Esophagus squamous epithelium (tissue), 5 donors: ENCODE measurements around the gene ACOT12. TPM values are rescaled to one million over a fixed set of nuclear protein-coding genes. Genes with fewer than 3 reads are reported as not detected.

ENCODE experiments used
- DNase-seq: peaks from one replicate; lab custom pipeline; 2025; lab: John Stamatoyannopoulos, UW
- H3K27ac ChIP-seq, 4 donors: fragments of 200-600 bp; sonication (generic); one replicate each; pipeline ENCODE4 v1.5.1; 2016 to 2019; ENCODE audit warnings: mild to moderate bottlenecking in 1 of 4
- H3K27me3 ChIP-seq, 4 donors: fragments of 200-600 bp; sonication (generic); 1 replicate in 3 of 4; 2 replicates in 1 of 4; pipeline versions ENCODE4 v1.5.1 to v1.6.0; 2017 to 2021; ENCODE audit warnings: antibody characterized with exemption in 1 of 4
- H3K36me3 ChIP-seq, 3 donors: fragments of 200-600 bp; sonication (generic); one replicate each; pipeline ENCODE4 v1.5.1; 2016 to 2019
- H3K4me1 ChIP-seq, 3 donors: fragments of 200-600 bp; sonication (generic); one replicate each; pipeline ENCODE4 v1.5.1; 2017 to 2019
- H3K4me3 ChIP-seq, 4 donors: fragments of 200-600 bp; sonication (generic); 1 replicate in 3 of 4; 2 replicates in 1 of 4; pipeline ENCODE4 v1.5.1; 2016 to 2019; ENCODE audit warnings: mild to moderate bottlenecking in 2 of 4, moderate library complexity in 1 of 4
- H3K9me3 ChIP-seq, 3 donors: fragments of 200-600 bp; sonication (generic); one replicate each; pipeline ENCODE4 v1.5.1; 2016 to 2019
- CTCF ChIP-seq, 6 experiments: fragments of 450-650 bp in 4 of 6; fragments of 200-600 bp in 2 of 6; sonication (generic) in 2 of 6; IDR thresholded peaks; one replicate each; pipeline ENCODE4 v1.5.1; 2016 to 2019; ENCODE audit warnings: antibody characterized with exemption in 6 of 6, mild to moderate bottlenecking in 4 of 6, moderate library complexity in 4 of 6
- POLR2A ChIP-seq, 4 donors: fragments of 450-650 bp; IDR thresholded peaks; one replicate each; pipeline ENCODE4 v1.6.1; 2017; ENCODE audit warnings: antibody characterized with exemption in 4 of 4, mild to moderate bottlenecking in 4 of 4, moderate library complexity in 3 of 4
- WGBS, 2 donors: methylation state at CpG; one replicate each; pipeline ENCODE4 v1.1.5; 2018; 5-methylcytosine and 5-hydroxymethylcytosine counted together
- intact Hi-C: fragments of 100-400 bp; cut with DNase I; formaldehyde crosslinking; loops from one replicate; pipeline ENCODE4 v1.15.0; 2022
- total RNA-seq, 4 donors: library from RNA; depleted of rRNA; stranded (reverse); fragments of >200 nt; gene quantifications; one replicate each; pipeline ENCODE4 v1.1.0, GENCODE V29; 2016
- donor health status: DM: yes; HTN: yes; CAD: no.

ACOT12 gene
- total RNA-seq, 4 donors from 2014 or later: not detected

GRCh38 chr5:81292130-81292529 is 101.8 kb downstream of the ACOT12 start:
- Histone ChIP-seq H3K4me1 (peaks cover 0 to 5% (median 0%) of the 10 kb centered on the region in 3 donors), H3K4me3 (no peak overlapping the region), H3K27ac (no peak overlapping the region), H3K36me3 (peaks cover 0 to 3% (median 0%) of the 10 kb centered on the region in 3 donors), H3K9me3 (peaks cover 0 to 11% (median 0%) of the 10 kb centered on the region in 3 donors), H3K27me3 (no peaks in the 10 kb centered on the region)
- WGBS, 2 donors: 75 to 100% methylated on average over 1 to 2 of the region's 2 CpGs
- DNase-seq: no peak
- TF ChIP-seq CTCF (IDR thresholded peaks at IDR 0.05) (no peak), POLR2A (IDR thresholded peaks at IDR 0.05) (no peak)
- intact Hi-C loops: loop anchor here (10.0 kb wide), 1 partner anchor 97 kb away; no protein-coding TSS in a partner anchor

- DNase-seq: no peak
- 78 to 86% methylated on average over 1 of the region's 1 CpG for WGBS, 2 donors
- H3K4me3 ChIP-seq: no peak overlapping the region
- peaks cover 0 to 5% (median 0%) of the 10 kb centered on the region in 3 donors for H3K4me1 ChIP-seq
- H3K27me3 ChIP-seq: no peaks in the 10 kb centered on the region
- H3K9me3 ChIP-seq: peaks cover 0 to 11% (median 0%) of the 10 kb centered on the region in 3 donors
- H3K27ac ChIP-seq: no peak overlapping the region
- TF ChIP-seq CTCF (IDR thresholded peaks at IDR 0.05): no peak
- no peak for TF ChIP-seq POLR2A (IDR thresholded peaks at IDR 0.05)
- peaks cover 0 to 3% (median 0%) of the 10 kb centered on the region in 3 donors for H3K36me3 ChIP-seq
- intact Hi-C loops: loop anchor here (10.0 kb wide), 1 partner anchor 95 kb away; no protein-coding TSS in a partner anchor
Measured at GRCh38 chr5:81290146-81290545, 103.8 kb downstream of the ACOT12 start.

GRCh38 chr5:81288021-81288433 is 105.9 kb downstream of the ACOT12 start:
- Histone ChIP-seq H3K4me3 (no peak overlapping the region), H3K4me1 (peaks cover 0 to 5% (median 0%) of the 10 kb centered on the region in 3 donors), H3K27ac (no peak overlapping the region), H3K9me3 (peaks cover 0 to 8% (median 0%) of the 10 kb centered on the region in 3 donors), H3K36me3 (peaks cover 0 to 3% (median 0%) of the 10 kb centered on the region in 3 donors), H3K27me3 (no peaks in the 10 kb centered on the region)
- 56 to 66% methylated on average over 4 of the region's 4 CpGs for WGBS, 2 donors
- TF ChIP-seq CTCF (IDR thresholded peaks at IDR 0.05): no peak
- TF ChIP-seq POLR2A (IDR thresholded peaks at IDR 0.05): no peak
- intact Hi-C loops: no loop called here
- DNase-seq: no peak

GRCh38 chr5:81286059-81286617 is 107.8 kb downstream of the ACOT12 start:
- no peaks in the 10 kb centered on the region for H3K9me3 ChIP-seq
- intact Hi-C loops: no loop called here
- no peaks in the 10 kb centered on the region for H3K27me3 ChIP-seq
- TF ChIP-seq POLR2A (IDR thresholded peaks at IDR 0.05) (no peak), CTCF (IDR thresholded peaks at IDR 0.05) (no peak)
- H3K4me1 ChIP-seq: peaks cover 0 to 5% (median 0%) of the 10 kb centered on the region in 3 donors
- H3K36me3 ChIP-seq: no peaks in the 10 kb centered on the region
- no peak overlapping the region for H3K27ac ChIP-seq
- no peak overlapping the region for H3K4me3 ChIP-seq
- DNase-seq: no peak
- 39 to 64% methylated on average over 2 to 3 of the region's 3 CpGs for WGBS, 2 donors

GRCh38 chr5:81283976-81284375 is 110.0 kb downstream of the ACOT12 start:
- DNase-seq: no peak
- Histone ChIP-seq H3K27me3 (no peaks in the 10 kb centered on the region), H3K27ac (no peak overlapping the region), H3K4me3 (no peak overlapping the region), H3K36me3 (no peaks in the 10 kb centered on the region), H3K9me3 (no peaks in the 10 kb centered on the region), H3K4me1 (peaks cover 0 to 5% (median 0%) of the 10 kb centered on the region in 3 donors)
- 75 to 94% methylated on average over 1 of the region's 1 CpG for WGBS, 2 donors
- intact Hi-C loops: no loop called here
- TF ChIP-seq CTCF (IDR thresholded peaks at IDR 0.05) (no peak), POLR2A (IDR thresholded peaks at IDR 0.05) (no peak)
